Thymus (tissue), 11 donors: Measurements from ENCODE around the gene WNT2. TPM values are rescaled to one million over a fixed set of nuclear protein-coding genes. Genes with fewer than 3 reads are reported as not detected.

Source experiments
- DNase-seq, 9 donors: peaks; one replicate each; pipeline ENCODE4 v3.0.0-alpha.2; 2013; ENCODE audit warnings: low spot score in 9 of 9, low read depth in 6 of 9, missing footprints in 1 of 9
- H3K27ac ChIP-seq, 2 donors: one replicate each; pipeline ENCODE4 v1.5.1; 2013; ENCODE audit warnings: control low read depth in 1 of 2, low read depth in 1 of 2, low read length in 1 of 2, mild to moderate bottlenecking in 1 of 2, moderate library complexity in 1 of 2
- H3K27me3 ChIP-seq, 2 donors: one replicate each; pipeline ENCODE4 v1.5.1; 2013; ENCODE audit warnings: low read length in 1 of 2; ENCODE audit not compliant: control insufficient read depth in 2 of 2, insufficient read depth in 1 of 2
- H3K36me3 ChIP-seq, 2 donors: one replicate each; pipeline ENCODE4 v1.5.1; 2013; ENCODE audit warnings: low read length in 1 of 2, mild to moderate bottlenecking in 1 of 2, moderate library complexity in 1 of 2; ENCODE audit not compliant: control insufficient read depth in 2 of 2, insufficient read depth in 2 of 2
- H3K4me1 ChIP-seq, 2 donors: one replicate each; pipeline ENCODE4 v1.5.1; 2013; ENCODE audit warnings: low read length in 2 of 2; ENCODE audit not compliant: control insufficient read depth in 2 of 2, insufficient read depth in 2 of 2
- H3K4me3 ChIP-seq, 2 donors: one replicate each; pipeline ENCODE4 v1.5.1; 2013; ENCODE audit warnings: low read length in 2 of 2, control low read depth in 1 of 2, mild to moderate bottlenecking in 1 of 2
- H3K9me3 ChIP-seq, 2 donors: one replicate each; pipeline ENCODE4 v1.5.1; 2013; ENCODE audit warnings: low read length in 1 of 2, mild to moderate bottlenecking in 1 of 2; ENCODE audit not compliant: control insufficient read depth in 2 of 2, insufficient read depth in 1 of 2
- WGBS: extraction: QIAGEN DNeasy Blood & Tissue Kit; methylation state at CpG from one replicate; pipeline ENCODE4 v1.1.7; 2013; 5-methylcytosine and 5-hydroxymethylcytosine counted together
- polyA plus RNA-seq: library from polyadenylated mRNA; stranded (reverse); fragments of 200-250 nt; gene quantifications from one replicate; pipeline ENCODE4 v1.2.3, GENCODE V29; 2013
- total RNA-seq: library from RNA; stranded (reverse); fragments of 120-200 nt; gene quantifications from one replicate; pipeline ENCODE4 v1.2.4, GENCODE V29; 2013
- donor health status: healthy.

The WNT2 gene
- total and polyA plus RNA-seq, 2 donors = 0.14 to 0.24 TPM

DNA sequence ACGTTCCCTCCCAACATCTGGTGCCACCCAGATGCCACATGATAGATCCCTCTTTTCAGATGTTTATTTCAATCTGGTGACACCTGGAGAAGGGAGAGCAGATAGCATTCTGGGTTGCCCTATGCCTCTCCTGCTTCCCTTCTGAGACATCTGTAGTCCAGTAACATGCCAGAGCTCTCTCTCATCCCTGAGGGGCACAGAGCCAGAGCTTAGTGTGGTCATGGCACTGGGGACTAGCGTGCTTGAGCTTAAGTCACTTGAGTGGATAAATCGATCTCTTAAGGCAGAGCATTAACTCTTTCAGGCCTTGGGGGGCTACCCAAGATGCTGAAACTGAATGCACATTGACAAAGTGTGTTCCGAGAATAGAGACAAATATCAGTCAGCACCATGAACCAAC, 47.9 kb downstream of the WNT2 start:
- no peak overlapping the region for H3K4me3 ChIP-seq
- no peaks in the 10 kb centered on the region for H3K27me3 ChIP-seq
- no peaks in the 10 kb centered on the region for H3K36me3 ChIP-seq
- no peak for DNase-seq
- WGBS = 89% methylated on average over 4 of the region's 4 CpGs
- no peak overlapping the region for H3K27ac ChIP-seq
- H3K9me3 ChIP-seq = no peaks in the 10 kb centered on the region
- H3K4me1 ChIP-seq = peaks cover 0 to 2% of the 10 kb centered on the region in 2 donors

DNA sequence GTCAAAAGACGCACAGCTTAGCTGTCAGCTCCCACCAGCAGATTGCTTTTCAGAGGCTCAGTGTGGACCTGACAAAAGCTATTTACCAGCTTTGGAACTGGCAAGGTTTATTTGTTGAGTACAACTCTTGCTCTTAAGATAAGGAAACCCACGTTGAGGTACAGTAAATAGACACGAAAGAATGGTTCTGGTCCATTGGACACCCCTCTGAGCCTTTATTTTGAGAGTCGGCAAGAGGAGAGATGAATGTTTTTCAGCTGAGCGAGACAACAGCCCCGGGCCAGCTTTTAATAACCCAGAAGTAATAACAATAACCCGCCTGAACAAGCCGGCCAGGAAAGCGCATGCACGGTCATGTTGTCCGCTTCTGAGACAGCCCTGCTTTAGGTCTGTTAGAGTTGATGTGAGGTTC, 49.0 kb downstream of the WNT2 start:
- no peaks in the 10 kb centered on the region for H3K9me3 ChIP-seq
- no peak overlapping the region for H3K4me3 ChIP-seq
- H3K27me3 ChIP-seq = no peaks in the 10 kb centered on the region
- no peak overlapping the region for H3K27ac ChIP-seq
- peak in 1 of 9 donors; percentile 5 for DNase-seq
- H3K36me3 ChIP-seq = no peaks in the 10 kb centered on the region
- peaks cover 0 to 2% of the 10 kb centered on the region in 2 donors for H3K4me1 ChIP-seq
- WGBS = 83% methylated on average over 11 of the region's 11 CpGs

DNA sequence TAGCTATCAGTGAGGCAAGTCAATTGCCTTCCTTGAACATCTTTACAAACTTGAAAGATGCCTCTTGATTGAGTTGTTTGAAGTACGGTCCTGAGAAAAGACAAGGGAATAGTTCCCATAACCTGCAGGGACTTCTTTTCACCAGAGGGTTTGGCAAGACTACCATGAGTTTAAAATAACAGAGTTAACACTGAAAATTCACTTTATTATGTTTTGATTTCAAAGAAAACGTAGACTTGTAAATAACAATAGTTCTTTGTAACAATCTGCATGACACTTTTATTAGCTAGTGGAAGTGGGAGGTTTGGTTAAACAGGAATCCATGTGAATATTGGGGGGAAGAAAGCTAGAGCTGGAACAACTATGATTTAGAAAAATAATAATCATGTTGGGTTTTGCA, 49.5 kb downstream of the WNT2 start:
- H3K27me3 ChIP-seq = no peaks in the 10 kb centered on the region
- H3K4me3 ChIP-seq = no peak overlapping the region
- WGBS = 89% methylated on average over 2 of the region's 2 CpGs
- H3K27ac ChIP-seq = no peak overlapping the region
- peaks cover 0 to 2% of the 10 kb centered on the region in 2 donors for H3K4me1 ChIP-seq
- H3K9me3 ChIP-seq = no peaks in the 10 kb centered on the region
- no peak for DNase-seq
- no peaks in the 10 kb centered on the region for H3K36me3 ChIP-seq

- Histone ChIP-seq H3K4me1 (peaks cover 0 to 2% of the 10 kb centered on the region in 2 donors), H3K9me3 (no peaks in the 10 kb centered on the region), H3K27ac (no peak overlapping the region), H3K4me3 (no peak overlapping the region), H3K36me3 (no peaks in the 10 kb centered on the region), H3K27me3 (no peaks in the 10 kb centered on the region)
- DNase-seq = no peak
- WGBS = 98% methylated on average over 2 of the region's 2 CpGs
These were observed 50.7 kb downstream of the WNT2 start for GRCh38 chr7:117272017-117272759.

- Histone ChIP-seq H3K4me3 (no peak overlapping the region), H3K27me3 (no peaks in the 10 kb centered on the region), H3K36me3 (no peaks in the 10 kb centered on the region), H3K27ac (no peak overlapping the region), H3K4me1 (peaks cover 0 to 2% of the 10 kb centered on the region in 2 donors), H3K9me3 (no peaks in the 10 kb centered on the region)
- 93% methylated on average over 3 of the region's 3 CpGs for WGBS
- no peak for DNase-seq
These were observed 51.3 kb downstream of the WNT2 start for GRCh38 chr7:117271566-117271965.

DNA sequence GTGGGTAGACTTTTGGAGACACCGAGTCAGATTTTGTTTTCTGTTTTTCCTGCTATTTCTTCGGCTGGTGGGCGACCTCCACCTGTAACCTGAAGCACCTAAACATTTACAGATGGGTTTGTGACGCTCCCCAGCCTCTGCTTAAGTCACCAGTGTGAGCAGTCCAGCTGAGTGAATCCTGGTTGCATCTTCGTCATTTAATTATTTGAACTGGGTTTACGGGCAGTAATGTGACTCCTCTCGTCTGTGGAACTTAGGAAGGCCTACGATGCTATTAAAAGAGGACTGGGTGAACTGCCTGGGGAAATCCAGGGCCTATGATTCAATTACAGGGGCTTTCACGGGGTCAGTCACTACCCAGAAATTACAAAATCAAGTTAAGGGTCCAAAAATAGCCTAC, 52.5 kb downstream of the WNT2 start:
- Histone ChIP-seq H3K4me1 (peaks cover 0 to 2% of the 10 kb centered on the region in 2 donors), H3K27ac (no peak overlapping the region), H3K27me3 (no peaks in the 10 kb centered on the region), H3K4me3 (no peak overlapping the region), H3K9me3 (no peaks in the 10 kb centered on the region), H3K36me3 (no peaks in the 10 kb centered on the region)
- DNase-seq = no peak
- 89% methylated on average over 9 of the region's 9 CpGs for WGBS

DNA sequence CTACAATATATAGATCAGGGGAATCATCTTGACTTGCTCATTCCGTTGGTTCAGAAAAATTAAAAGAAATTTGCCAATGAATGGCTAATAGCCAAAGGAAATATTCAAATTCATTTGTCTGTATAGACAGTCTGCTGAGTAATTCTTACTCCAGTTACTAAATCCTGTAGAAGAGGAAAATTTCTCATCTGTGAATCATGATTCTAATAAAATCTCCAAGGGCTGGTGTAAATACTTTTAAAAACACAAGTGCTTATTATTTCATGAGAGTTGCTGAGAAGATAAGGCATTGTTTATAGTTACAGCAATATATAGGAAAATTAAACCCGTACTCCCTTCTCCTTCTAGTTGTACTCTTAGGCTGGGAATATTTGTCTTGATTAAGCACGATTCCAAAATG, 53.0 kb downstream of the WNT2 start:
- Histone ChIP-seq H3K9me3 (no peaks in the 10 kb centered on the region), H3K27ac (no peak overlapping the region), H3K27me3 (no peaks in the 10 kb centered on the region), H3K36me3 (no peaks in the 10 kb centered on the region), H3K4me3 (no peak overlapping the region), H3K4me1 (peaks cover 0 to 2% of the 10 kb centered on the region in 2 donors)
- DNase-seq = no peak
- WGBS = 94% methylated on average over 3 of the region's 3 CpGs

DNA sequence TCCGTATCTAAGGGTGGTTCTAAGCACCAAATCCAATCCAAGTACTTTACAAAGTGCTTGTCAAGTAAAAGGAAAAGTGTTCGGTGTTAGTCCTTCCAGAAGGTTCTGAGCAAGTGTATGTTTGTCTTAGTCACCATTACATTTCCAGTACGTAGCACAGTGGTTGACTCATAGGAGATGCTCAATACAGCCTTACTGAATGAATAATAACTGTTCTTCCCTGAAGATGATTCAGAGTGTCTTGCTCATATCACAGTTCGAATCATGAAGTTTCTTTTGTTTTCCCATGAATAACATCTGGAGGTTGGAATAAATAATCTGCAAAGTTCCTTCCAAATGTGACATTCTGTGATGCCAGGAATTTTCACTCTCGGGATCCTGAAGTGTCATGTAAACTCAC, 53.4 kb downstream of the WNT2 start:
- H3K27me3 ChIP-seq = no peaks in the 10 kb centered on the region
- H3K4me3 ChIP-seq = no peak overlapping the region
- peaks cover 0 to 2% of the 10 kb centered on the region in 2 donors for H3K4me1 ChIP-seq
- DNase-seq = no peak
- H3K36me3 ChIP-seq = no peaks in the 10 kb centered on the region
- 93% methylated on average over 5 of the region's 5 CpGs for WGBS
- no peaks in the 10 kb centered on the region for H3K9me3 ChIP-seq
- H3K27ac ChIP-seq = no peak overlapping the region

- Histone ChIP-seq H3K4me1 (no peaks in the 10 kb centered on the region), H3K4me3 (no peak overlapping the region), H3K27ac (no peak overlapping the region), H3K27me3 (no peaks in the 10 kb centered on the region), H3K36me3 (no peaks in the 10 kb centered on the region), H3K9me3 (no peaks in the 10 kb centered on the region)
- DNase-seq = no peak
- WGBS = 46% methylated on average over 1 of the region's 1 CpG
These were observed 58.1 kb downstream of the WNT2 start for GRCh38 chr7:117264716-117265115.
